IMR-90 (cell line): ENCODE data around the gene PCDHB6. TPM values are rescaled to one million over a fixed set of nuclear protein-coding genes. Genes with fewer than 3 reads are reported as not detected.
A peak's percentile ranks its signal among the peaks of the same experiment; 100 is the strongest.

Experiments
- ATAC-seq: fragments of 200-7000 bp; cut with Tn5 transposase; 2 replicates; pipeline ENCODE4 v1.9.1; 2020; ENCODE audit warnings: low read depth, mild to moderate bottlenecking, moderate library complexity
- BruUV-seq: library from RNA; stranded (reverse); fragments of 400-500 nt; replicated peaks from 2 replicates; lab custom pipeline; 2021; lab: Mats Ljungman, UMichigan
- CTCF ChIA-PET: fragments of 300-600 bp; formaldehyde crosslinking; extraction: SDS; loops from one replicate; lab custom pipeline; 2021; ENCODE audit warnings: antibody characterized with exemption; lab: Yijun Ruan, JAX
- POLR2A ChIA-PET: fragments of 300-600 bp; sonication (Branson Sonifier 250); formaldehyde crosslinking; loops from one replicate; lab custom pipeline; 2022; ENCODE audit warnings: antibody characterized with exemption; ENCODE audit not compliant: unreplicated experiment; lab: Charles Lee
- DNase-seq: peaks from one replicate; pipeline ENCODE4 v3.0.0; 2013
- H2AFZ ChIP-seq: replicated peaks from 2 replicates; pipeline ENCODE3; 2013; ENCODE audit warnings: low read length, mild to moderate bottlenecking; ENCODE audit not compliant: poor library complexity
- H2AK5ac ChIP-seq: 2 replicates; pipeline ENCODE4 v1.6.1; 2013; ENCODE audit warnings: low read depth, low read length, inconsistent platforms
- H2AK9ac ChIP-seq: replicated peaks from 2 replicates; pipeline ENCODE3; 2013; ENCODE audit warnings: mild to moderate bottlenecking, low read depth, low read length, moderate library complexity; ENCODE audit not compliant: poor library complexity
- H2BK120ac ChIP-seq: 2 replicates; pipeline ENCODE4 v1.6.1; 2013; ENCODE audit warnings: low read depth, low read length, inconsistent platforms
- H2BK15ac ChIP-seq: 3 replicates; pipeline ENCODE4 v1.6.1; 2013; ENCODE audit warnings: low read depth, low read length, inconsistent platforms
- H2BK20ac ChIP-seq: 2 replicates; pipeline ENCODE4 v1.6.1; 2013; ENCODE audit warnings: low read depth, mild to moderate bottlenecking, inconsistent platforms, low read length, moderate library complexity
- H2BK5ac ChIP-seq: 2 replicates; pipeline ENCODE4 v1.6.1; 2013; ENCODE audit warnings: mild to moderate bottlenecking, low read depth, low read length, inconsistent platforms; ENCODE audit not compliant: poor library complexity, severe bottlenecking
- H3K14ac ChIP-seq: replicated peaks from 2 replicates; pipeline ENCODE4 v1.6.1; 2013; ENCODE audit warnings: low read depth, low read length, inconsistent platforms
- H3K18ac ChIP-seq: 2 replicates; pipeline ENCODE4 v1.6.1; 2013; ENCODE audit warnings: low read depth, low read length, control low read depth
- H3K23ac ChIP-seq: 2 replicates; pipeline ENCODE4 v1.6.1; 2013; ENCODE audit warnings: low read depth, low read length, inconsistent platforms
- H3K27ac ChIP-seq: 2 replicates; pipeline ENCODE4 v1.5.1; 2013; ENCODE audit warnings: mild to moderate bottlenecking, control low read depth, low read length; ENCODE audit not compliant: insufficient read depth
- H3K27me3 ChIP-seq: 2 replicates; pipeline ENCODE4 v1.6.1; 2013; ENCODE audit warnings: low read length; ENCODE audit not compliant: control insufficient read depth, insufficient read depth
- H3K36me3 ChIP-seq: 2 replicates; pipeline ENCODE4 v1.6.1; 2013; ENCODE audit warnings: low read length, mixed read lengths; ENCODE audit not compliant: control insufficient read depth, insufficient read depth
- H3K4ac ChIP-seq: 2 replicates; pipeline ENCODE4 v1.6.1; 2013; ENCODE audit warnings: low read depth, low read length, inconsistent platforms
- H3K4me1 ChIP-seq: 2 replicates; pipeline ENCODE4 v1.6.1; 2013; ENCODE audit warnings: low read length, mixed read lengths; ENCODE audit not compliant: control insufficient read depth, insufficient read depth
- H3K4me2 ChIP-seq: 2 replicates; pipeline ENCODE4 v1.6.1; 2013; ENCODE audit warnings: low read depth, mild to moderate bottlenecking, control low read depth, low read length, moderate library complexity
- H3K4me3 ChIP-seq: 2 replicates; pipeline ENCODE4 v1.5.1; 2013; ENCODE audit warnings: low read depth, mild to moderate bottlenecking, control low read depth, low read length, moderate library complexity; ENCODE audit not compliant: insufficient read depth
- H3K56ac ChIP-seq: 2 replicates; pipeline ENCODE4 v1.6.1; 2013; ENCODE audit warnings: low read length, inconsistent platforms; ENCODE audit not compliant: insufficient read depth; ENCODE audit errors: extremely low read depth
- H3K79me1 ChIP-seq, 2 experiments: 2 replicates each; pipeline ENCODE4 v1.6.1; 2013; ENCODE audit warnings: low read length in 2 of 2, inconsistent platforms in 1 of 2, low read depth in 1 of 2
- H3K9ac ChIP-seq: 2 replicates; pipeline ENCODE4 v1.6.1; 2013; ENCODE audit warnings: low read depth, low read length, control low read depth
- H3K9me1 ChIP-seq: 2 replicates; pipeline ENCODE4 v1.6.1; 2013; ENCODE audit warnings: low read length, inconsistent platforms; ENCODE audit not compliant: insufficient read depth
- H3K9me3 ChIP-seq: 2 replicates; pipeline ENCODE4 v1.6.1; 2013; ENCODE audit warnings: low read length; ENCODE audit not compliant: control insufficient read depth, insufficient read depth
- H4K20me1 ChIP-seq: 2 replicates; pipeline ENCODE4 v1.6.1; 2013; ENCODE audit warnings: low read length, inconsistent platforms; ENCODE audit not compliant: insufficient read depth
- H4K5ac ChIP-seq: 2 replicates; pipeline ENCODE4 v1.6.1; 2013; ENCODE audit warnings: mild to moderate bottlenecking, low read depth, low read length, control low read depth
- H4K8ac ChIP-seq, 2 experiments: 2 replicates each; pipeline ENCODE4 v1.6.1; 2013; ENCODE audit warnings: low read depth in 2 of 2, low read length in 2 of 2, control low read depth in 1 of 2, inconsistent platforms in 1 of 2
- H4K91ac ChIP-seq: 2 replicates; pipeline ENCODE4 v1.6.1; 2013; ENCODE audit warnings: low read depth, low read length, inconsistent platforms; ENCODE audit not compliant: insufficient read depth
- MAZ ChIP-seq: IDR thresholded peaks from 2 replicates; pipeline ENCODE4 v1.6.1; 2012; ENCODE audit warnings: low read depth, mild to moderate bottlenecking, low read length, improper control_type of control experiment, moderate library complexity, borderline replicate concordance
- RCOR1 ChIP-seq: IDR thresholded peaks from 2 replicates; pipeline ENCODE4 v1.6.1; 2012; ENCODE audit warnings: mild to moderate bottlenecking, low read length, improper control_type of control experiment; ENCODE audit not compliant: insufficient replicate concordance
- WGBS, 2 experiments: methylation state at CpG; one replicate each; pipeline versions ENCODE4 v1.1.5 to v1.1.7; 2013; ENCODE audit warnings: missing lambda C conversion rate in 2 of 2; ENCODE audit not compliant: insufficient read length in 1 of 2; ENCODE audit errors: extremely low coverage in 2 of 2; 5-methylcytosine and 5-hydroxymethylcytosine counted together
- dilution Hi-C: fragments of 300-500 bp; cut with HindIII; formaldehyde crosslinking; loops from one replicate; pipeline ENCODE4 v1.14.3; 2018; ENCODE audit warnings: low sequenced_read_pairs; ENCODE audit not compliant: unreplicated experiment
- in situ Hi-C: fragments of 300-500 bp; cut with MboI; formaldehyde crosslinking; loops from 3 replicates; pipeline ENCODE4 v1.14.3; 2019; ENCODE audit warnings: low sequenced_read_pairs, inconsistent platforms, mixed read lengths
- intact Hi-C: fragments of 100-400 bp; cut with micrococcal nuclease; formaldehyde crosslinking; loops from 2 replicates; pipeline ENCODE4 v1.10.0; 2022
- polyA plus RNA-seq, 3 experiments: library from polyadenylated mRNA; depleted of rRNA; stranded (reverse); fragments of >200 nt; gene quantifications; 2 replicates each; pipeline ENCODE4 v1.2.3, GENCODE V29; 2012; ENCODE audit warnings: low replicate concordance in 1 of 3
- total RNA-seq: library from RNA; depleted of rRNA; stranded (reverse); fragments of >200 nt; gene quantifications from 2 replicates; pipeline ENCODE4 v1.2.3, GENCODE V29; 2012
- TF ChIP-seq, protein P1 (sequence below): conservative IDR thresholded peaks from 2 replicates; pipeline ENCODE4 v1.5.1; 2012; ENCODE audit warnings: mild to moderate bottlenecking, low read depth, low read length, improper control_type of control experiment

Gene PCDHB6
- total and polyA plus RNA-seq, 2 of the 4 experiments (the other 2 are of a cell fraction), result under 0.01 to 0.07 TPM

GRCh38 chr5:141121563-141121962 lies 28.3 kb upstream of the PCDHB6 start, which contains the start of gene PCDHB4:
TSS of gene PCDHB4 (plus strand) at chr5:141121818. CDS start at chr5:141121999, 181 bp downstream.
- Histone ChIP-seq H3K36me3 (no peaks in the 10 kb centered on the region), H3K4ac (no peak within 1 kb of the TSS), H3K14ac (no peak within 1 kb of the TSS), H4K20me1 (no peaks in the 10 kb centered on the region), H3K79me1 (no peaks in the 10 kb centered on the region), H4K91ac (no peak within 1 kb of the TSS), H3K56ac (no peak within 1 kb of the TSS), H3K27me3 (no peaks in the 10 kb centered on the region), H3K4me1 (no peaks in the 10 kb centered on the region), H3K23ac (no peak within 1 kb of the TSS), H2AFZ (no peak within 1 kb of the TSS), H2BK120ac (no peak within 1 kb of the TSS), H2BK15ac (no peak within 1 kb of the TSS), H3K9ac (no peak within 1 kb of the TSS), H4K5ac (no peak within 1 kb of the TSS), H2AK5ac (no peak within 1 kb of the TSS), H3K9me3 (peaks cover 12% of the 10 kb centered on the region), H2BK20ac (no peak within 1 kb of the TSS), H2BK5ac (no peak within 1 kb of the TSS), H3K9me1 (no peaks in the 10 kb centered on the region), H3K27ac (no peak within 1 kb of the TSS), H3K4me2 (no peak within 1 kb of the TSS), H4K8ac (no peak within 1 kb of the TSS), H3K18ac (no peak within 1 kb of the TSS), H3K4me3 (no peak within 1 kb of the TSS), H2AK9ac (no peak within 1 kb of the TSS)
- DNase-seq, result no peak
- intact Hi-C loops (no loop called here), dilution Hi-C loops (no loop called here), in situ Hi-C loops (no loop called here)
- BruUV-seq, result no TSS peak
- TF ChIP-seq MAZ (no peak), RCOR1 (no peak)
- TF ChIP-seq, protein P1, sequence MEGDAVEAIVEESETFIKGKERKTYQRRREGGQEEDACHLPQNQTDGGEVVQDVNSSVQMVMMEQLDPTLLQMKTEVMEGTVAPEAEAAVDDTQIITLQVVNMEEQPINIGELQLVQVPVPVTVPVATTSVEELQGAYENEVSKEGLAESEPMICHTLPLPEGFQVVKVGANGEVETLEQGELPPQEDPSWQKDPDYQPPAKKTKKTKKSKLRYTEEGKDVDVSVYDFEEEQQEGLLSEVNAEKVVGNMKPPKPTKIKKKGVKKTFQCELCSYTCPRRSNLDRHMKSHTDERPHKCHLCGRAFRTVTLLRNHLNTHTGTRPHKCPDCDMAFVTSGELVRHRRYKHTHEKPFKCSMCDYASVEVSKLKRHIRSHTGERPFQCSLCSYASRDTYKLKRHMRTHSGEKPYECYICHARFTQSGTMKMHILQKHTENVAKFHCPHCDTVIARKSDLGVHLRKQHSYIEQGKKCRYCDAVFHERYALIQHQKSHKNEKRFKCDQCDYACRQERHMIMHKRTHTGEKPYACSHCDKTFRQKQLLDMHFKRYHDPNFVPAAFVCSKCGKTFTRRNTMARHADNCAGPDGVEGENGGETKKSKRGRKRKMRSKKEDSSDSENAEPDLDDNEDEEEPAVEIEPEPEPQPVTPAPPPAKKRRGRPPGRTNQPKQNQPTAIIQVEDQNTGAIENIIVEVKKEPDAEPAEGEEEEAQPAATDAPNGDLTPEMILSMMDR, result 0 out of 2 replicates have a peak, but pooled peaks have one; percentile 7
- POLR2A ChIA-PET, result no interaction called here
- no CpG with 5 or more reads among the region's 16 CpGs for WGBS, 2 experiments
- CTCF ChIA-PET, result interaction anchor here (1.0 to 1.1 kb wide), 2 partner anchors 10 to 37 kb away, joined by 3 to 4 read pairs; no protein-coding TSS in a partner anchor
- ATAC-seq, result no peak
